ACC112 (cell line): ENCODE data around the gene ESRRG.
"Not testable (repeated sequence)": the region's sequence is repeated elsewhere in the genome, so short reads cannot be mapped to it uniquely, and the experiment has no call there.

Experiments used
- H2AFZ ChIP-seq: fragments of 200-600 bp; sonication (generic); one replicate; pipeline ENCODE4 v1.6.0; 2017; ENCODE audit warnings: antibody characterized with exemption, low read length; ENCODE audit not compliant: unreplicated experiment
- H3K27ac ChIP-seq: fragments of 200-600 bp; sonication (generic); 2 replicates; pipeline ENCODE4 v1.5.1; 2014; ENCODE audit warnings: low read depth, mild to moderate bottlenecking, antibody characterized with exemption, low read length, moderate library complexity
- H3K27me3 ChIP-seq: fragments of 200-600 bp; sonication (generic); 2 replicates; pipeline ENCODE4 v1.6.1; 2014; ENCODE audit warnings: mild to moderate bottlenecking, antibody characterized with exemption, low read length, moderate library complexity, mixed read lengths; ENCODE audit not compliant: insufficient read depth
- H3K36me3 ChIP-seq: fragments of 200-600 bp; sonication (generic); 2 replicates; pipeline ENCODE4 v1.6.1; 2016; ENCODE audit warnings: mild to moderate bottlenecking, antibody characterized with exemption, low read length, moderate library complexity, mixed read lengths; ENCODE audit not compliant: insufficient read depth
- H3K4me1 ChIP-seq: fragments of 200-600 bp; sonication (generic); one replicate; pipeline ENCODE4 v1.6.1; 2016; ENCODE audit warnings: low read length, mixed read lengths; ENCODE audit not compliant: insufficient read depth, unreplicated experiment, control insufficient read depth
- H3K4me3 ChIP-seq: fragments of 200-600 bp; sonication (generic); 2 replicates; pipeline ENCODE4 v1.5.1; 2014; ENCODE audit warnings: mild to moderate bottlenecking, low read depth, low read length
- H3K79me2 ChIP-seq: fragments of 200-600 bp; sonication (generic); one replicate; pipeline ENCODE4 v1.6.0; 2016; ENCODE audit warnings: low read length; ENCODE audit not compliant: control insufficient read depth, unreplicated experiment, insufficient read depth

Gene ESRRG

DNA sequence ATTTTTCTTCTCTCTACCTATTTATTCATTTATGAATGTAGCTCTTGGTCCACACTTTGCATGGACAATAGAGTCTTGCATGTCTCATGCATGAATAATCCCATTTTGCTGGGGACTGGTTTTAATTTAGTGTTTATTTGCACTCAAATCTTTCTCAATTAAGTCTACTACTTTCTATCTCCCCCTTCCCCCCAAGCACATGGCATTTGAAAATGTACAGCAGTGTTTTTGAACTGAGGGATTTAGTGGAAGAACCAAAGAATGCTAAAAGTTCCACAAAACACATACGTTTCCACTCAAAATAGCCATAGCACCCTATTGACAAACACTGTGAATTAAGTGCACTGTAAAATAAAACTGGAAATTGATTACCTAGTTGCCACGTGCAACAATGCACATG, 180.5 kb downstream of the ESRRG start:
- H3K36me3 ChIP-seq: no peaks in the 10 kb centered on the region
- H3K4me1 ChIP-seq: no peaks in the 10 kb centered on the region
- no peaks in the 10 kb centered on the region for H3K79me2 ChIP-seq
- H3K27me3 ChIP-seq: peaks cover 6% of the 10 kb centered on the region; the same call in 1 of the 2 replicates
- H3K4me3 ChIP-seq: no peak overlapping the region
- no peak overlapping the region for H2AFZ ChIP-seq
- H3K27ac ChIP-seq: no peak overlapping the region

DNA sequence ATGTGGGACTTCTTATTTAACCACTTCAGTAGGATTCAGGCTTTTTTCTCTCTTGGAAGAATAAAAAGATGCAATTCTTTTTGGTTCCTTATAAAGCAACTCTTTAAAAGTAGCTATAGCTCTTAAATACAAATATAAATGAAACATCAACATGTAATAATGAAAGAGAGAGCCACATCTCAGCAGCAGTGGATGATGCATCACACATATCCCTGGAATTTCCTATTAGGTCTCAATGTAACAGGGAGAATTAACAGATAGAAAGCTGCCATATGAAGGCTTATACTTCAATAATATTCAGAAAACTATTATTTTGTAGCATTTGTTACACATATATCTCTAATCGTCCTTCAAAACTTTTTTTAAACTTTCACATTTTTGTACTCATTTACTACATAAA, 181.0 kb downstream of the ESRRG start:
- no peaks in the 10 kb centered on the region for H3K36me3 ChIP-seq
- no peak overlapping the region for H3K4me3 ChIP-seq
- H3K4me1 ChIP-seq: no peaks in the 10 kb centered on the region
- H3K79me2 ChIP-seq: no peaks in the 10 kb centered on the region
- H2AFZ ChIP-seq: no peak overlapping the region
- H3K27me3 ChIP-seq: peaks cover 5% of the 10 kb centered on the region; the same call in 1 of the 2 replicates
- no peak overlapping the region for H3K27ac ChIP-seq

DNA sequence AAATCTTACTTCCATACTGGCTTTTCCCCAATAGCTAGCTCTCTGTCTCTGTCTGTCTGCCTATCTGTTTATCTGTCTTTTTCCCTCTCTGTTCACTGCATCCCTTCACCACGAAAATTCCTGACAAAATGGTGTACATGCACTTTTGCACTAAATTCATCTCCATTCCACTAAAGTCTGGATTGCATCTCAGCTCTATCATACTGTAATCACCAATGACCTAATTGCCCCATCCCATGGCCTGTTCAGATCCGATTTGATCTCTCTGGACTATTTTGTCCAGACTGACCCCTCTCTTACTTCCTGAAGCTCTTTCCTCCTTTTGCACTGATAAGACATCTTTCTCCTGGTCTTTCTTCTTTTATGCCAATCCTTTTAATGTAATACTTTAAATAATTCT, 187.5 kb downstream of the ESRRG start:
- no peaks in the 10 kb centered on the region for H3K27me3 ChIP-seq
- H3K36me3 ChIP-seq: no peaks in the 10 kb centered on the region
- peaks cover 6% of the 10 kb centered on the region for H3K4me1 ChIP-seq
- H3K79me2 ChIP-seq: no peaks in the 10 kb centered on the region
- no peak overlapping the region for H2AFZ ChIP-seq
- no peak overlapping the region for H3K4me3 ChIP-seq
- H3K27ac ChIP-seq: no peak overlapping the region

DNA sequence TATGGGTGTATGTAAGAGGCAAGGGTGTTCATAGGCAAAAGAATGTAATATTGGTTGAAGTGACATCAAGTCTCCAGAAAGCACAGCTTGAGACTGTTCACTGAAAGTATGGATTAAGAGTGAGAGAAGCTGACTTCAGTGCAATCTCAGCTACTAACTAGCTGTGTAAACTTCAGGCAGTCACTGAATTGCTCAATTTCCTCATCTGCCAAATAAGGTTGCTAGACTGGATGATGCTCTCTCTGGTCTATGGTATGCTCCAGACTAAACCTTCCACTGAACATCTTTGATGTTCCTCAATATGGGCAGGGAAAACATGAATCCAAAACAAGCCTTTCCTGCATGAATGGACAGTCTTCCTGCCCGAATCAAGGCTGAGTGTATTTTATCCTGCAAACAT, 188.2 kb downstream of the ESRRG start:
- H3K4me1 ChIP-seq: peaks cover 8% of the 10 kb centered on the region
- no peaks in the 10 kb centered on the region for H3K27me3 ChIP-seq
- no peak overlapping the region for H3K27ac ChIP-seq
- H3K36me3 ChIP-seq: no peaks in the 10 kb centered on the region
- no peak overlapping the region for H2AFZ ChIP-seq
- no peak overlapping the region for H3K4me3 ChIP-seq
- H3K79me2 ChIP-seq: no peaks in the 10 kb centered on the region

DNA sequence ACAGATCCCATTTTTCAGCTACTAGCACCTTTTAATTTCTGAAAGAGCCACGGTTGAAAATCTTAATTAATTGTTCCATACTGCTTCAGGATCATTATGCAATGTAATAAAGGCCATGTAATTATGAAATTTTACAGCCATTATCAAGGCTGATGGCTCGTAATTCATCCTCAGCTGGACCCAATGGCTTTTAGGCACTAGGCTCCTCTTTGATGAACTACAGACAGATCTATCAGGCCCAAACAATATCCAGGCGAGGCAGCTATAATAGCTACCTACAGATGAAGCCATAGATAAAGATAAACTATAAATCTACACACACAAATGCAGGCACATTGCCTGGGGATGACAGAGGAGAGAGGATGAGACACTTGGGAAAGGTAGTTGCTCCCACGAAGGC, 189.5 kb downstream of the ESRRG start:
- H3K4me3 ChIP-seq: no peak overlapping the region
- H3K4me1 ChIP-seq: peaks cover 8% of the 10 kb centered on the region
- no peak overlapping the region for H3K27ac ChIP-seq
- no peaks in the 10 kb centered on the region for H3K79me2 ChIP-seq
- no peaks in the 10 kb centered on the region for H3K36me3 ChIP-seq
- no peaks in the 10 kb centered on the region for H3K27me3 ChIP-seq
- H2AFZ ChIP-seq: no peak overlapping the region

DNA sequence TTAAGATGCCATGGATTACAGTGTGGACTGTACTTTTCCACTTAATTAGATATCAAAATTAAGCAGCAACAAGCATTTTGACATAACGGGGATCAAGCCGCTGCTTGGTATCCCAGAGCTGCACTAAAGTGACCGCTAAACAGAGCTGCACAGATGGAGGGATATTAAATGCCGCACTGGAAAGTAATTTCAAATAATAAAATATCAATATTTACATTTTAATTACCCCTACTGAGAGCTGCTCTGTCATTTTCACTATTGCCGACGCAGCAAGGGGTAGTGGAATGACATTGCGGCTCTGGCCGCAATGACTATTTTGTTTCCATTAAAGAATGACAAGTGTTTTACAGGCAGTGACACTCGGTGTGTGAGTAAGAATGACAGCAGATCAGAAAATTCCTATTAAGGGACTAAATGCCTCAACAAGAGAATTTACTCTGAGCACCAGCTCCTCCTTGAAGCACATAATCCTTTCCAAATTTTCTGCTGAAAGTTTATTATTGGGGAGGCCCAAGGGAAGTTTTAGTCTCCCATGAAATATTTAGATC, 190.9 kb downstream of the ESRRG start:
- Histone ChIP-seq H3K79me2 (no peaks in the 10 kb centered on the region), H3K4me1 (peaks cover 8% of the 10 kb centered on the region), H3K27me3 (no peaks in the 10 kb centered on the region), H3K4me3 (peak overlapping the region; percentile 72; the same call in 1 of the 2 replicates), H3K27ac (no peak overlapping the region), H3K36me3 (no peaks in the 10 kb centered on the region), H2AFZ (peak overlapping the region; percentile 75)

DNA sequence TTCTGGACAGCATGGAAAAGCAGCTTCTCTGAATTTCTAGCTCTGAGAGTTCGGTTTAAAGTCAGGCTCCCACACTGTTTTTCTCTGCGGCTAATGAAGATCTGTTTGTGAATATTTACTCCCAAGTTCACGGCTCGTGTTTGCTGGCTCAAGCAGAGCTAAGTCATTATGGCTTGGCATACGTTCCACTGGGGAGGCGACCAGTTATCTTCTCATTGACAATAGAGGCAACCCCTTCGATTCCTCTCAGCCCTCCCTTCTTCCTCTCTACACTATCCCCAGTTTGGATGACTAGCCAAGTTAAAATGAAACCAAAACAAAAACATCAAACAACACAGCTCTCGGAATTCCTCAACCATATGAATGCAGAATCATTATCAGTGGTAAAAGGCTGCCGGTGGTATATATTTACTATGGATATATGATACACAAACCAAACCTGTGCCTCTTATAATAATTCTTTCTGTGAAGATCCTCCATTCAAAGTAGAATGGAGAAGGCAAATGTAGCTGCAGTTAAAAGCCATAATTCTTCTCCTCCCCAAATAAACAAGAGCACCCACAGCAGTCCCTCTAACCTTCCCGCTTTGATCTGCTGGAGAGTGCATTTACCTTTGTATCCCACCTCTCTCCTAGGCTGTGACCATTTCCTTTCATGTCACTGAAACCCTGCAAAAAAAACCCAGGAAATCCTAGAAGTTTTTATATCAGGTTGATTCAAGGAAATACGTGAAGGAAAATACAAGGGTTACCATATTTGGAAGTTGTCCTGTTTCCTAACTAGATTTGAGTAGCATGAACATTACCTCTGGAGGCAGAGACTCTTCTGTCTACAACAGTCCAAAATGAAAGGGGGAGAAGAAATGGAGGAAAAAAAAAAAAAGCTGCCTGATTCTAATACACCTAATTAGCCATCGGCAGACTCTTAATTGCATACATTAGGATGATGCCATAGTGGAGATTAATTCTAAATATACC, 191.7 kb downstream of the ESRRG start:
- Histone ChIP-seq H3K36me3 (no peaks in the 10 kb centered on the region), H3K27me3 (no peaks in the 10 kb centered on the region), H3K79me2 (no peaks in the 10 kb centered on the region), H2AFZ (peak overlapping the region; percentile 75), H3K4me3 (peak overlapping the region; percentile 72), H3K4me1 (peaks cover 8% of the 10 kb centered on the region), H3K27ac (peak overlapping the region; percentile 3; the same call in 1 of the 2 replicates)

DNA sequence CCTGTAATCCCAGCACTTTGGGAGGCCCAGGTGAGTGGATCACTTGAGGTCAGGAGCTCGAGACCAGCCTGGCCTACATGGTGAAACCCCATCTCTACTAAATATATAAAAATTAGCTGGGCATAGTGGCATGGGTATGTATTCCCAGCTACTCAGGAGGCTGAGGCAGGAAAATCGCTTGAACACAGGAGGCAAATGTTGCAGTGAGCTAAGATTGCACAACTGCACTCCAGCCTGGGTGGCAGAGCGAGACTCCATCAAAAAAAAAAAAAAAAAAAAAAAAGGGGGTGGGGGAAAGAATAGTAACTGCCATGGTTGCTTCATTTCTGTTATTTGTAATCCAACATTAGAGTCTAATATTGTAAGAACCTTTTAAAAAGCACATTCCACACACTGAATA, 193.4 kb downstream of the ESRRG start:
- H3K4me1 ChIP-seq, H2AFZ ChIP-seq: not testable (repeated sequence)

DNA sequence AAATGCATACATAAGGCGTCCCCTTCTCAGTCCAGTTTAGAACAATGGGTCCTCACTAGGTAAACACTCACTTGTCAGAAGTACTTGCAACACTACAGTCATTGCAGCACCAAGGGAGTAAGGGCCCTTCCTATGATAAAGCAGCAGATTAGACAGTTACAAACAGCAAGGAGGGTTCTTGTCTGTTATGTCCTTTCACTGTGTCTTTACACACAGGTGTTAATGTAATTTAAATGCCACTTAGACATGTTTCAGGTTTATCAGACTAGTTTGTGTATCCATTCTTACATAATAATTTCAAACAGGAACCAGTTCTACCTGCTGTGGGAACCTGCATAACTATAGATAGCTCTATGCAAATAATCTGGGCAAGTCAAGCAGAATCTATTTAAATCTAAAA, 194.4 kb downstream of the ESRRG start:
- Histone ChIP-seq H3K79me2 (no peaks in the 10 kb centered on the region), H3K27me3 (no peaks in the 10 kb centered on the region), H3K4me1 (peaks cover 10% of the 10 kb centered on the region), H3K27ac (no peak overlapping the region), H3K4me3 (no peak overlapping the region), H2AFZ (no peak overlapping the region), H3K36me3 (no peaks in the 10 kb centered on the region)

More for the DNA sequence above, 193.4 kb downstream of the ESRRG start:
- H3K36me3 ChIP-seq, H3K27me3 ChIP-seq, H3K27ac ChIP-seq, H3K4me3 ChIP-seq, H3K79me2 ChIP-seq: not testable (repeated sequence)

DNA sequence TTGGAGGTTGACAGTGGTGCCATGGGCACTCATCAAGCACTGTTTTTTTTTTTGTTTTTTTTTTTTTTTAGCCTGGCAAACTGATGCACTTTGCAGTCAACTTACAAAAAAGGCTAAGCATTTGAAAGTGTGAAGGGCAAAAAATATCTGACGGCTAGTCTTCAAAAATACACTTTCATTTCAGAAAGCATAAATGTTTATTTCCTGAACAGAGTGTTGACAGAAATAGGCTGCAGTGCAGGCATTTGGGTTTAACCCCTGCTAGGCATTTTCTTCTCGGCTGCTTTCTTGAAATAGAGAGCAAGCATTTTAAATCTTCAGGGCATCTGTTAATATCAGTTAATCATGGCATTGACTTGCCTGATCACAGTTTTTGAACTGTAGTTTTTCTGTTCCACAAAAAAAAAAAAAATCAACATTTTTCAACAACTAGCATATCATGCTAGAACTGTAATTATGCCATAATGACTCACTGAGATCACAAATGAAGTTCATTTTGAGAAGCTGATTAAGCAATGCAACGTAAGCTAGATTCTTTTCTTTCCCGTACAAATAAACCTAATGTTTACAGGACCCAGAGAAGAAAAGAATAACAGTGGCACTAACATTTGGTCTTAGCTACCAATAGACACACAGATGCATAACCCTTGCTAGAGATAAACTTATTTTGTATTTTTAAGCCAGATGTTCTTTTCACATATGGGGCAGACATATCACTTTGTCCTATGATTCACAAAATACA, 199.6 kb downstream of the ESRRG start:
- Histone ChIP-seq H3K27me3 (no peaks in the 10 kb centered on the region), H2AFZ (no peak overlapping the region), H3K4me3 (no peak overlapping the region), H3K36me3 (no peaks in the 10 kb centered on the region), H3K4me1 (peaks cover 8% of the 10 kb centered on the region), H3K27ac (no peak overlapping the region), H3K79me2 (no peaks in the 10 kb centered on the region)
